NCI-H1694 treated with DMSO at 0.1 percent for 48 hours (cell line): ENCODE measurements around the gene ANKRD13D.

Experiments
- DNase-seq: peaks from one replicate; lab custom pipeline; 2025; lab: John Stamatoyannopoulos, UW

The ANKRD13D gene

GRCh38 chr11:67273260-67273990 lies 15.7 kb upstream of the ANKRD13D start:
- no peak for DNase-seq

GRCh38 chr11:67274768-67275605 lies 14.1 kb upstream of the ANKRD13D start:
- DNase-seq, result no peak

- no peak for DNase-seq
Observed at GRCh38 chr11:67275606-67276409, 13.3 kb upstream of the ANKRD13D start.

- peak; percentile 26 for DNase-seq
Observed at GRCh38 chr11:67276781-67277230, 12.3 kb upstream of the ANKRD13D start.

GRCh38 chr11:67277231-67277961 lies 11.7 kb upstream of the ANKRD13D start:
- DNase-seq, result peak; percentile 77

GRCh38 chr11:67278135-67278938 lies 10.8 kb upstream of the ANKRD13D start:
- no peak for DNase-seq

GRCh38 chr11:67278939-67279588 lies 10.0 kb upstream of the ANKRD13D start:
- DNase-seq, result no peak

- DNase-seq, result no peak
Observed at GRCh38 chr11:67279589-67280340, 9.3 kb upstream of the ANKRD13D start.

GRCh38 chr11:67280341-67280787 lies 8.7 kb upstream of the ANKRD13D start:
- DNase-seq, result no peak

GRCh38 chr11:67280788-67281551 lies 8.1 kb upstream of the ANKRD13D start:
- DNase-seq, result no peak

- no peak for DNase-seq
Observed at GRCh38 chr11:67281552-67282150, 7.5 kb upstream of the ANKRD13D start.

GRCh38 chr11:67282155-67282875 lies 6.8 kb upstream of the ANKRD13D start:
- no peak for DNase-seq

- no peak for DNase-seq
Observed at GRCh38 chr11:67282876-67283371, 6.2 kb upstream of the ANKRD13D start.

- DNase-seq, result no peak
Observed at GRCh38 chr11:67283481-67283963, 5.6 kb upstream of the ANKRD13D start.

GRCh38 chr11:67284811-67285540 lies 4.1 kb upstream of the ANKRD13D start:
- DNase-seq, result no peak
